ENCODE results near the gene TUBGCP3.

Gene TUBGCP3

DNA sequence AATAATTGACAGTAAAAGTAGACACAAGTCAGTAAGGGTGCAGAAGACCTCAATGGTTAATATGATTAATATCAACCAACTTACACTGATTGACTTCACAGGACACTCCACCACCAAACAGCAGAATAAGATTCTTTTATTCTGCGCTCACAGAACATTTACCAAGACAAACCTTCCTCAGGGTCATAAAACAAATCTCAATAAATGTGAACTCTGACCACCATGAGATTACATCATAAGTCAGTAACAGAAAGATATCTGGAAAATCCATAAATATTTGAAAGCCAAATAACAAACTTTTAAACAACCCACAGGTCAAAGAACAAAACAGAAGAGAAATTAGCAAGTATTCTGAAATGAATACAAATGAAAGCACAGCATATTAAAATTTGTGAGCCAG is 112.1 kb downstream of the TUBGCP3 start:
- DNase-seq, result no peak

DNA sequence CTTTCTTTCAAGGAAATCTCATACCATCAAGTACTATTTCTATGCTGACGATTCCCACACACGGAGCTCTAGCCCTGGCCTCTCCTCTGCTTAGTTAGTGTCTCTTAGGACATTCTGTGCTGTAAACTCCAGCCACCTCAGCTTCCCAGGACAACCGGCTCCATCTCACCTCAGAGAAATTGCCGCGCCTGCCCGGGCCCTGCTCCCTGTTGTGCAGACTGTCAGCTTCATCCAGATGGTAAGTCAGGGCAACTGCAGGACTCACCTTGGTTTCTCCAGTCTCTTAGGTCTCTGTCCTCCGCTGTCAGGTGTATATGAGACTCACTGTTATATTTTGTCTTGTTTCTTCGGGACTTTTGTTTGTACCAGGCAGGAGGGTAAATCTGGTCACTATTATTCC is 113.1 kb downstream of the TUBGCP3 start:
- no peak for DNase-seq

DNA sequence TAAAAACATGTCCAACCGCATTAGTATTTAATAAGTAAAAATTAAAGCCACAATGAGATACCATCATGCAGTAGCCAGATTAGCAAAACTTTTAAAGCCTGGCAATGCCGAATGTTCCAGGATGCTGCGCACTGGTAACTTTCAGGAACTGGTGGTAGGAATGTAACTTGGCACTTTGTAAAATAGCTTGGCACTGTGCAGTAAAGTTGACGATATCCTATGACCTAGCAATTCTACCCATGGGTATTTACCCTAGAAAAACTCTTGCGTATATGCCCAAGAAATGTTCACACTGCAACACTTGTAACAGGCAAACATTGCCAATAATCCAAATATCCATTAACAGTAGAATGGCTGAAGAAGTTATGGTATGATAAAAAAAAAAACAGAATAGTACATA is 114.1 kb downstream of the TUBGCP3 start:
- no peak for DNase-seq

DNA sequence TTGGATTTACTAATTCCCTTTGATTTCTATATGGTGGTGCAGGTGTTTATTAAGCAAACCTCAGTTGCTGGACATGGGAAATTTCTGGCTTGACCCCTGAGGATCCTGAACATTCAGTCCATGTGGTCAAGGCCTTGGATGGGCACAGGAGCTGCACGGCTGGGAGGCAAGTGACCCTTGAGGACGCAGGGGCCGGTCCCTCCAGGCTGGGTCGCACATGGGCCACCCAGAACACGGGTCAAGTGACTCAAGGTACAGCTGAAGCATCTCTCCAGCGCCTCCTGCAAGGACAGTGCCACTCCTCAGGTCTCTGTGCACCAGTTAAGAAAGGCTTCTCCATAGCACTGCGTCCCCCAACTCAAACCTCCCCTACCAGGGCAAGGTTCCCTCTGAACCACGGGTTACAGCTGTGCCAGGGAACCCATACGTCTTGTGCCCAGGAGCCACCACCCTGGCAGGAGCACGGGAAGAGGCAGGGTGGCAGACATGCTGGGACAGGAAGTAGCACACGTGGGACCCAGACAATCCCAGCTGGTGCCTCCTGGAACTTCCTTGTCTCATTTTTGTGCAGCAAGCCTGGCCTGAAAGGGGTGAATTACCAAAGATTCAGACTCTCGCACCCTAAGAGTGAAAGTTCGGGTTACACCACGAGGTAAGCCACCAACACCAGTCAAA is 118.7 kb downstream of the TUBGCP3 start:
- DNase-seq, result no peak

DNA sequence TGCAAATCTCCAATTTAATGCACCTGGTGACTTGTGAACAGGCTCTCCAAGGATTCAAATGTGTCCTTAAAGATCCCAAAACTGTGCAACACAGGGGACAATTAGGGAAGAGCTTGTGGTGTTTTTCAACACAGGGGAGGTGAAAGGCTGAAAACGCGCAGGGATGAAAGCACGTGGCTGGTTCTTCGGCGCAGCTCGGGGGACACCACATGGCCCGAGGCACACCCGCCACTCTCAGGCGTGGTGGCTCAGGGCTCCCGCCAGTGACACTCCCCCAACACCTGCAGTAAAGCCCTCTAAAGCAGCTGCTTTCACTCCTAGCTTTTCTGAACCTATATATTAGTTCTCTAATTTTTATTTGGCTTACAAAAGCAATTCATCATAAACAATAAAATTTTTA is 119.9 kb downstream of the TUBGCP3 start:
- DNase-seq, result no peak

DNA sequence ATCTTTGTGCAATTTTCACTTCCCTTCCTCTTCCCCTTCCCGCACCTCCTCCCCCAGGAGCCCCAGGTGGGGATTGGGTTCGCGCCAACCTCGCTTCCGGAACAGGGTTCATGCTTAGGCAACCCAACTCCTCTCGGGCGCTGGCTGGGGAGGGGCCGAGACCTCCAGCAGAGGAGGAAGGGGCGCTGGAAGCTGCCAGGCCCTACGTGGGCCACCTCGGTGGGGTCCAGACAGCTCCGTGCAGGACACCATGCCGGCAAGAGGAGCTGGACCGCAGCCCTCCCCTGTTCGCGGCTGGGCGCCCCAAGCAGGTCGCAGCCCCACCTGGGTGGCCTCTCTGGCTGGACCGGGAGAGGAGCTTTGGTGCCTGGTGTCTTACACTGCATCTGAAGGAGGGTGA is 120.7 kb downstream of the TUBGCP3 start:
- DNase-seq, result no peak

DNA sequence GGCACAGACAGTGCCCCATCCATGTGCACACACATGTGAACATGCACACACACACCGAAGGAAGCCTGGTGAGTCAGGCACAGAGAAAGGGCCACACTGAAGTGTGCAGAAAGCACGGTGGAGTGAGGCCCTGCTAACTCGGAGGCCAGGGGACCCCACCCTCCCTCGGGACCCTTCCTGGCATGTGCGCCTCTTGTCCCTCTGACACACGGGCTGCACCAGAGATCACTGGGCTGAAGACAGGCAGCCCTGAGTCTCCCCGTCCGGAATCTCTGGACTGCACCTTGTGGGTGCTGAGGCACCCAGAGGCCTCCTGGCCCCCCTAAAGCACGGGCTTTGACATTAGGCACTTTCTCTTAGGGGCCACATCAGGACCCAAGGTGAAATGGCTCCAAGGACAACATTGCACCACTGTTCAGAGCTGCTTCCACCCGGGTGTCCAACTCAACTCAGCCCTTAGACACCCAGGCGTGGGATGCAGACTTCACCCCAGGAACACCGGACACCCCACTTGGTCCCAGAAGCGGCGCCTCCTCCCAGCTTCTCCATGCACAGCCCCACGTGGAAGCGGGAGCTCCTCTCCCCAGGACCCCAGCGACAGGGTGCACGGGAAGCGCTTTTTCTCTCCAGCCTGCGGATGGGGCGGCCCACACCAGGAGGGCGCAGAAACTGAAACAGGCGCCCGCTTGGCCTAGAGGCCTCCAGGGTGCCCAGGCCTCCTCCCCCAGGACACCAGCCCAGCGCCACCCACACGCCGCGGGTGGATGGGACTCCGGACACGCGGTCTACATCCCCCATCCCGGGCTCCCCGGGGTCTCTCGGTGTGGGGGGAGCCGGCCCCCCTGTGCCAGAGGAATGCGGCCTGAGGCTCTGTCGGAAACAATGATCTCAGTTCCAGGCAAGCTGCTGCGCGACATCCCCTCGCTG is 121.6 kb downstream of the TUBGCP3 start:
- DNase-seq, result no peak

DNA sequence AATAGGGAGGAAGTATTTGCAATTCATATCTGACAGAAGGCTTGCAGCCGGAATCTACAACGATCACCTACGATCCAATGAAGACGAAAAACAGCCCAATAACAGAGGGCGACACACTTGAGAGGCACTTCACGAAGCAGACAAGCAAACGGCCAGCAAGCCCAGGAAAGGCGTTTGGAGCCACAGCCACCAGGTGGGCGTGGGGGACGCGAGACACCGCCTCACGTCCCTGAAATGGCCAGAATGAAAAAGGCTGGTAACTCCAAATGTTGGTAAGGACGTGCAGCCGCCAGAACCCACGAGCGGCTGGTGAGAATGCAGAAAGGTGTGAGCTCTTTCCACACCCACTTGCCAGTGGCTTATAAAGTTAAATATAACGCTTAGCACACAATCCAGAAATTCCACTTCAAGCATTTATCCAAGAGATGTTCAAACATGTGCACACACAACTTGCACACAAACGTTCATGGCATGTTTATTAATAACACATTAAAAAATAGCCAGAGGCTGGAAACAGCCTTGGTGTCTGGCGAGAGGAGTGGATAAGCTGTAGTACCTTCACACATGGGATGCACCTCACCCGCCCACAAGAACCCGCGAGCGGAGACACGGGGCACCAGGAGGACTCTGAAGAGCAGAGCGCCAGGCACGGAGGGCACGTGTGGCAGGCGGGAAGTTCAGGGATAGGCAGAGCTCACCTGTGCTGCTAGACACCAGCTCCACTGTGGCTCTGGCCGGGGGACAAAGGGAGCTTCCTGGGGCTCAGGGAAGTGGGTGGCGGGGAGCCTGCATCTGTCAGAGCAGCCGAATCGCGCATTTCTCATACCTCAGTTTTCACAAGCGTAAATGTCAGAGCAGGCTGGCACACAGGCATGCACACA is 122.5 kb downstream of the TUBGCP3 start:
- no peak for DNase-seq

DNA sequence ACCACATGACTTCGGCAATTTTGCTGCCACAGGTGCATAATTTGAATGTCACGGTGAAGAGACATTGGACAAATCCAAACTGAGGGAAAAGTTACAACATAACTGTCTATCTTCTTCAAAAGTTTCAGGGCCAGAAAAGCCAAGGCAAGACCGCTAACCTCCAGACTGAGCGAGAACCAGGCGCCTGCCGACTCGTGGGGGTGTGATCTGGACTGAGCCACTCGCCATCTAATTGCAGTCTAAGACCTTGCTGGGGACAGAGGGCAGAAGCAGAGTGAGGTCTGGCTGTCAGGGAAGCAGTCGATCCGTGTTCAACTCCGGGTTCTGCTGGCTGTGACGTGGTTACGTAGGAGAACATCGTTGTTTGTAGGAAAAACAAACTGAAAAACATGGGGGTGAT is 123.2 kb downstream of the TUBGCP3 start:
- no peak for DNase-seq

DNA sequence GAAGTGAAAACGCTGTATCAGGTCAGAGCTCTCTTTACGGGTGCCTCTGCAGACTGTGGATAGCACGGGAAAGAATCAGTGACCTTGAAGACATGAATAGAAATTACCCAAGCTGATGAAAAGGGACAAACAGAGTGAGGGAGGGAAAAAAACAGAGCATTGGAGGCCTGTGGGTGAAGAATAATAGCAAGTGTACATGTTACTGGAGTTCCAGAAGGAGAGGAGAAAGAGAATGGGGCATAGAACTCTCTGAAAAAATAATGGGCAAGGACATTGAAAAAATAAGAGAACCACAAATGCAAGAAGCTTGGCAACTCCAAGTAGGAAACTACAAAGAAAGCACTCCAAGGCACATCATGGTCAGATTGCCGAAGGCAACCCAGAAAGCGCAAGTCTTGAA is 125.5 kb downstream of the TUBGCP3 start:
- no peak for DNase-seq

DNA sequence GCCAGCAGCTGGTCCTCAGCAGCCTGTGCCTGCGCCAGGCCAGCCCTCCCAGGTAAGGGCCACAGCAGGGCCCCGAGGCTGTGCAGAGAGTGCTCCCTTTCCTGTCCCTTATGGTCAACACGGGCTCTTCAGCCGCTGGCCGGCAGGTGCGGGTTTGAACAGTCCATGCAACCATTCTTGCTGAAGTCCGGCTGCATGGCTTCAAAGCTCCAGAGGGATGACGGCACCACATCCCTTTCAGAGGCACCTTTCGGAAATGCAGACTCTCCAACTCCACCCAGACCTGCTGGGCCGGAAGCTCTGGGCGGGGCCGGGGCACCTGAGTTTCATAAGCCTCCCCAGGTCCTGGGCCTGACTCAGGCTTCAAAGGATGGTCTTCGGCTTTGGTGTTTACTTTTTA is 130.5 kb downstream of the TUBGCP3 start:
- DNase-seq, result no peak

DNA sequence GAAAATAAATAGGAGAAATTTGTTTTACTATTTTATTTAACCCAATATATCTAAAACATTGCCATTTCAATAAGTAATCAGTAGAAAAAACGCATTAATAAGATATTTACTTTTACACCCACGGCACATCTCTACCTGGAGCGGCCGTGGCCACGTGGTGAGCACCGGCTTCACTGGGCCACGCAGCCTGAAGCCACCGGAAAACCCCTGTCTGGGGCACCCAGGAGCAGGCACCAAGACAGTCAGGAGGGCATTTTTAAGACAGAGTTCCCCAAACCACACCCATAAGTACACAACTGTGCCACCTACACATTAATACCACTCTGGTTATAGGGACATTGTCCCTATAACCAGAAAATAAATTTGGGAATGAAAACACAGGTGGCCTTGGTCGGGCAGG is 130.9 kb downstream of the TUBGCP3 start:
- DNase-seq, result no peak

DNA sequence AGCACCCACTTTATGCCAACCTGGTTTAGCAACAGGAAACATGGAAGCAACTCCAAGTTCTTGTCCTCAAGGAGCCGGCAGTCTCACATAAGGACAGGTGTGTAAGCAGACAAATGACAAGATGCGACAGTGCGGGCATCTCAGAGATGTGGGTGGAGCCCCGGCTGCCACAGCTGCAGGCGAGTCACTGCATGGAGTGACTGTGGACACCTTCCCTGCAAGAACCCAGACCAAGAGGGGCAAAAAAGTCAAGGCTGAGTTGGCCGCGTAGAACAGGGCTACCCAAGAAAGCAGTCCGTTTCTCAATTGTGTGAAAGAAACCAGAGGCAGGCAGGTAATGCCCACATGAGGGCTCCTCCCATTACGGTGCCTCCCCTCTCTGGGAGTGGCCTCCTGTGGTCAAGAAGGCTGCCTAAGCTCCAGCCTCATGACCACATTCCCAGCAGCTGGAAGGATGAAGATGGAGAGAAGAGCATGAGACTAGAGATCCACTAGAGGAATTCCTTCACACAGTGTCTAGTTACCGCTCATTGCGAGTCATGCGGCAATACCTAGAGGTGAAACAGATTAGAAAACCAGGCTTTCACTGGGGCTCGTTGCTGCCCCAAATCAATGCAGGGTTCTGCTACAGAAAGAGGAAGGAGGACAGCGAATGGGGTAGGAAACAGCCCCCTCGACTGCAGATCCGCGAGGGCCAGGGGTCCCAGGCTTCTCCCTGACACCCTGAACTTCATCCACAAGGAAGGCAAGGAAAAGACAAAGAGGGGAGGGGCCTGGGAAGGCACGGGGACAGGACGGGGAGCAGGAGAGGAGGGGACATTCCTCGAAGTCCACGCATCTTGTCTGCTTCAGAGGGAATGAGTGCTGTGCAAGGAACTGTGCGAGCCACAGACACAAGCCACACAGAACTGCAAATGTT is 131.6 kb downstream of the TUBGCP3 start:
- DNase-seq, result no peak

DNA sequence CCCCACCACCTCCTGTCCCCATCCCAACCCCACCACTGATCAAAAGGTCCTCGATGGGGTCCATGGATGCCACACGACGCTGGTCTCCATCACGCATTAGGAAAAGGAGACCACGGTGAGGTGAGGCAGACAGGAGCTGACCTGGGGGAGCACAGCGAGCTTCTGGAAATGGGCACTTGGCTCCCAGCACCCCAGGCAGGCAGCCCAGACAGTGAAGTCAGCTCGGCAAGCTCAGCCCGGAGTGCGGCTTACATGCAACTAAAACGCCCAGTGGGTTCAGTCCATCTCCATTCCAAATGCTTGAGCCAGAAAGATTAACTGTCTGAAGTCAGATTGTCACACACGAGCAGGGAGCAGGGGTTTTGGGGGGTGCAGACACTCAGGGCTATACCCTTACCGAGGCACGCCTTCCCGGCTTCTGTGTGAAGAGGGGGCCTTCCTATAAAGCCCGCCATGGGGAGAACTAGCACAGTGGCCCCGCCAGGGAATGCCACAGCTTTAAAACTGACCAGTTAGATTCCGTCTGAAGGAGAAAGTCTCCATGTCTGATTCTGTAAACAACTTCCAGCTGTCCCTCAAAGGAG is 132.4 kb downstream of the TUBGCP3 start:
- DNase-seq, result no peak

DNA sequence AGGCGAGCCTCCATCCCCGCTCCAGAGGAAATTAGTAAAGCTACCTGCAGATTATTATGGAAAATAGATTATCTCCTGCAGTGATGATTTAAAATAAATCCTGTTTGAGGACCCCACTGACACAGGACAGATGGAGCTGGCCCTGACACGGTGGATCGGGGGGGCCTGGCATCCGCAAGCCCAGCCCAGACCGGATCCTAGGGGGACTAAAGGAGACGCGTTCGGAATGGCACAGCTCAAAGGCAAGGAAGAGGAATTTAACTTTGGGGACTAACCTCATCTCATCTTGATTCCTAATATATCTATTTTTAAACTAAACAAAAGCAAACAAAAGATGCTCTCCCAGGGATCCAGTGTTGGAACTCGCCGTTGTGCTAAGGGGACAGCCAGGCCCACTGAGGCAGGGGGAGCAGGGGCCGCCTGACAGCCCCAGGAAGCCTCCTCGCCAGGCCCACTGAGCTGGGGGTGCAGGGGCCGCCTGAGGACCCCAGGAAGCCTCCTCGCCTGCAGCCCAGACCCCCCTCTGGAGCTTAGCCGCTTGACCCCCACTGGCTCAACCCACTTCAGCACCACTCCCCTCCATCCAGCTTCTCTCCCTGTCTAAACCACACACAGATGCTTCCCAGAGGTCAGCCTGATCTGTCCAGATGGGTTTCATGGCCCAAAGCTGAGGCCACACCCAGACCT is 133.2 kb downstream of the TUBGCP3 start:
- DNase-seq, result no peak

DNA sequence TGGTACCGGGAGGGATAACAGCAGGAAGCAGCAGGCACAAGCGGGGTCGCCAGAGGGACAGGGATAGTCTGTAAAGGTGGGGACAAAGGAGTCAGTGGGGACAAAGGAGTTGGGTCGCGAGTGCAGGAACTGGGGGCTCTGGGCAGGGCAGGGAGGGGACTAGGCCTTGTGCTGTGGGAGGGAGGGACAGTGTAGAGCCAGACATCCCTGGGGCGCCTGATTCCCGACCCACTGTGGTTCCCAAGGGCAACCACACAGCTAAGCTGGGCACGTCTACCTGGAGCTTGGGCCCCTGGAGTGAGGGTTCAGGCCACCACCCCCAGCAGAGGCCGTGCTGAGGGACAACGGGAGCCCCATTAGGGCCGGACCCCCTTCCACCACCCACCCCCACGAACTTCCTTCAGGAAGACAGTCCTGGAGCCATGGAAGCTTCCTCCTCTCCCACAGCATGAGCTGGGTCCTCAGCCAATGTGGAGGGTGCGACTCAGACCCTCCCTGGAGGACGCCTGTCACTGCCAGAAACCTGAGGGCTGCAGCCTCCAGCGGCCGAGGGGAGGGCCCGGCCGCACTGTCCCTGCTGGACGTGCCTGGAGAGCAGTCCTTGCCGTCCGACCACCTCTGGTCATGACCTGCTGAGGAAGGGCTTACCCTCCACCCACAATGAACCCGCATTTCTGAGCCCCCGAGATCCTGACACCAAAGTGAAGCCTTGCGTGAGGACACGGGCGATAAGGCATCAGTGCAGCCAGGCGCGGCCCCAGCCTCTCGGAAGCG is 133.9 kb downstream of the TUBGCP3 start:
- DNase-seq, result no peak

DNA sequence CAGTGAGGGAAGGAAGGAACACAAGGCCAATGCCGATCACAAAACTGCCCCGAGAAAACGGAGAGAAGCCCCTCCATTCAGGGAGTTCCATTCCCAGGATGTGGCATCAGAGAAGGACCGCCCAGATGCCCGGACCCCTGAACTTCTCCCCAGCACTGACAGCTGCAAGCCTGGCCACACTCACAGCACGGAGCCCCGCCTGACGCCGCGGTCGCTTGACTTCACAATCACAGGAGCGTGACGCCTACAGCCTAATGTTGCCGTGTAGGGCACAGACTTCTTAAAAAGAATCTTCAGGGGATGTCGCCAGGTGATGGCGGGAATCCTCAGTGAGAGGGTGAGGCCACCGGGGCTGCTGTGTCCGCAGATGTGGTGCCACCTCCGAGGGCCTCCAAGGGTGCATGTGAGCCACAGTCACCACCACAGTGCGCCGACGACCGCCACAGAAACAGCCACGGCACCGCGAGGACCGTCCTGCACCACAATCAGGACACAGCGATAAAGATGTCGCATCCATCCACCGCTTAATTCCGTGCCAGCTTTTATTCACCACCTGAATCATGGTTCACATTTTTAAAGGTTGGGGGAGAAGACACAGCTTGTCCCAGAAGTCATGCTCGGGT is 134.6 kb downstream of the TUBGCP3 start:
- DNase-seq, result peak; percentile 38

DNA sequence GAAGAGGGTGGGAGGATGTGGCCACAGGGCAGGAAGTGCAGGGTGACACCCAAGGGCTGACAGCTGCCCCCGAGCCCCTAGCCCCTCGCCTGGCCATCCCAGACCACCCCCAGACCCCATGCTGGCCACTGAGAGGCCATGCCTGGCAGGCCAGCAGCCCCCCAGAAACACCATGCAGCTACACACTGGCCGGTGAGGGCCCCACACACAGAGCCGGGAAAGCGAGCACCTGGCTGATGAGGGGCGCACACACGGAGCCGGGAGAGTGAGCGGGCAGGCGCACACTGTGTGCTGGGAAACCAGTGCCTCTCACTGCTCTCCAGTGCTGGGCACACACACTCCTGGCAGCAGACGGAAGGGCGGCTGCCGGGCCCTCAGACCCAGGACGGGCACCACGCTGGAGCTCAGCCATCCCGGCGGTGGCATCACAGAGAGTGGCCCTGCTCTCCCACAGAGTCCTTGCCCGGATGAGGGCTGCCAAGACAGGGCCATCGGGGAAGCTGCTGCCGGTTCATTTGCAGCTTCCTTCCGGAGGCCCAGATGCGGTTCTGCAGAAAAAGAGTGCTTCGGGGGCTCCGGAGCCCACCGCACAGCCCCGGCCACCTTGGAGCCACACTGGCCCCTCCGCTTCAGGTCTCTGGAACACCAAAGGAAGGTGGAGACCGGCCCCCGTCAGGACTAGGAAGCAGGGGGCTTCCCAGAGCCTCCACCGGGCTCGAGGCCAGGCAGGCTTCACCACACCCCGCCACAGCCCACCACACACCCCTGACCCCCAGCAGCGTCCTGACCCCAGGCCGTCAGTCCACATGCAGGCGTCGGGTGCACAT is 135.4 kb downstream of the TUBGCP3 start:
- no peak for DNase-seq
